KG1 (cell line): ENCODE measurements around the gene ANAPC5.

Experiments used
- DNase-seq: peaks from one replicate; lab custom pipeline; 2025; lab: John Stamatoyannopoulos, UW

ANAPC5 gene

DNA sequence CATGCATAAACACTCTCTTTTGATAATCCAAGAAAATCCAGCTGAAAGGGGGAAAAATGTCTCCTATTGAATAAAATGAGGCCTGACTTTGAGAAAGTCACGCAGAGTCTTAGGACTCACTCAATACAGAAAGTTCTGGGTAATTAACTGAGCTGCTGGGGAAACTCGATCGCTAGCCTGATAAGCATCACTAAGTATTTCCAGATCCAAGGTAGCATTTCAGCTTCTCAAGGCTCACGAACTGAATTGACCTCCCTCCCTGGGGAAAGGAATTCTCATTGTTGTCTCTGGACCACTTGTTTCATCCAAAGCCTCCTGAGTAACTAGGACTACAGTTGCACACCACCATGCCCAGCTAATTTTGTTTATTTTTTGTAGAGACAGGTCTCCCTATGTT lies 13.8 kb upstream of the ANAPC5 start:
- no peak for DNase-seq

- no peak for DNase-seq
Measured at GRCh38 chr12:121365416-121366062, 13.3 kb upstream of the ANAPC5 start.

GRCh38 chr12:121364683-121365121 lies 12.5 kb upstream of the ANAPC5 start:
- no peak for DNase-seq

DNA sequence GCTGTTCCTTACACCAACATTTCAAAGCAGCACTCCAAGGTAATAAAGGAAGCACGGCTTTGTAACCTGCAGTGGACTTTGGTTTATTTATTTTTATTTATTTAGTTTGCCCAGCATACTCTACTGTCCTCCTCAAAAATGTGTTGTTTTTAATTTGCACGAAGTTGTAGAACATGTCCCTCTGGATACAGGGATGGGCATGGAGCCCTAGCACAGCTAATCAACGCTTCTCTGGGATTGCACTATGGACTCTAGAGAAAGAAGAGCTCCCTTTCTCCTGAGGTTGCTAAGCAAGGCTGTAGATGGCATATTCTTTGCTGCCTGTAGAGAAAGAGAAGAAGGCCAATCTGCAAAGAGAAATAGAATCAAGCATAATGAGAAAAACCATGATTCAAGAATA lies 5.9 kb upstream of the ANAPC5 start:
- no peak for DNase-seq

GRCh38 chr12:121357331-121357730 lies 5.1 kb upstream of the ANAPC5 start:
- DNase-seq, result no peak

GRCh38 chr12:121356657-121357056 lies 4.4 kb upstream of the ANAPC5 start:
- DNase-seq, result no peak

DNA sequence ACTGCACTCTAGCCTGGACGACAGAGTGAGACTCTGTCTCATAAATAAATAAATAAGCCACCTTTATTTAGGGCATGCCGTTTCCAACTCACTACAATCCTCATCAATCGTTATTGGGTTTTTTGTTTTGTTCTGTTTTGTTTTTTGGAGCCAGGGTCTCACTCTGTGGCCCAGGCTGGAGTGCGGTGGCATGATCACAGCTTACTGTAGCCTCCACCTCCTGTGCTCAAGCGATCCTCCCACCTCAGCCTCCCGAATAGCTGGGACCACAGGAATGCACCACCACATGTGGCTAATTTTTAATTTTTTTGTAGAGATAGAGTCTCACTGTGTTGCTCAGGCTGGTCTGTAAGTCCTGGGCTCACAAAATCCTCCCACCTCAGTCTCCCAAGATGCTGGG lies 3.6 kb upstream of the ANAPC5 start:
- DNase-seq, result no peak

DNA sequence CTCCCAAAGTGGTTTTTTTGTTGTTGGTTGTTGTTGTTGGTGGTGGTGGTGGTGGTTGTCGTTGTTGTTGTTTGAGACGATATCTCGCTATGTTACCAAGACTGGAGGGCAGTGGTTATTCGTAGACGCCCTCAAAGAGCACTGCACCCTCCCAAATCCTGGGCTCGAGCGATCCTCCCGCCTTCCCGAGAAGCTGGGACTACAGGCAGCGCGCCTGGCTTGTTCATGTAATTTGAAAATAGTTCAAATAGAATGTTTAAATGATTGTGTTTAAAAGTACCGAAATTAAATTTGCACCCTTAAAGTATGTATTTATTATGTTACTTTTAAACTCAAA lies 439 bp upstream of the ANAPC5 start:
- DNase-seq, result no peak

DNA sequence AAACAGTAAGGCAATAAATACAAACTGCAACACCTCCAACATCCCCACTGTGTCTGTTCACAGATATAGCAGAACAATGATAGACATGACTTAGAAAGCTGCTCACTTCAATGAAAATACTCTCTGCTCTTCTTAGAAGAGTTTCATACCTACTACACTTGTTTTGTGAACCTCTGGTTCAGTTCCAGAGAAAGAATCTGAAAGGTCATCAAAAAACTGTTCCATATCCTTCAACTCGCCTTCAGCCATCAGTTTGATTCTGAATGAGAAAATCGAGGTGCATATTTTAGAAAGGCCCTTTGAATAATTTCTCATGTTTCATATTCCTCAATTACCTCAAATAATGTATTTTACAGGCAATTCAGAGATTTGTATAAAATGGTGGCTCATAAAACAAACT lies 5.5 kb downstream of the ANAPC5 start:
- DNase-seq, result no peak

DNA sequence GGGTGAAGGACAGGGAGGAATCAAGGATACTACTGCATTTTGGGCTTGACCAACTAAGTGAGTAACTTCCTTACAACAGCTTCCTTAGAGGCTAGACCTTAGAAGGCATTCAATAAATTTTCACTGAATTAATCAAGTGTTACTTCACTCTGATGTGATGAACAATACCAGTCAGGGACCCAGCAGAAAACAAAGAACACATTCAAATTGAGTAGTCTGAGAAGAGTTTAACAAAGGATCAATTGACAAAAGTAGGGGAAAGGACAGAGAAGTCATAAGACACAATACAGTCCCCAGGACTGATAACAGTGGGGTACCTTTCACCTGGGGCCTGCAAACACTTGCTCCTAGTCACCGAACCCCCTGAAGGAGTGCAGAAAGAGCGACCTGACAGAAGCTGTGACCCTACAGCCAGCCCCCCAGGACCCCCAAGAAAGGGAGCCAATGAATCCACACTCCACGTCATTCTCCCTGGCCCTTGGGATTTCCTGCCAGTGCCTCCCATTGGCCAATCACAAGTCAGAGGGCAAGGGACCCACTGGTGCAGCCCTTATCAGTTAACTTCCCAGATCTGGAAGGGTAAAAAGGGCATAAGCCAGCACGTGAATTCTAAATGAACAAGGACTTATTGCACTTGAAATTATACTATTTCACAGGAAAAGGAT lies 6.9 kb downstream of the ANAPC5 start:
- DNase-seq, result no peak

GRCh38 chr12:121344506-121344905 lies 7.7 kb downstream of the ANAPC5 start:
- DNase-seq, result no peak

DNA sequence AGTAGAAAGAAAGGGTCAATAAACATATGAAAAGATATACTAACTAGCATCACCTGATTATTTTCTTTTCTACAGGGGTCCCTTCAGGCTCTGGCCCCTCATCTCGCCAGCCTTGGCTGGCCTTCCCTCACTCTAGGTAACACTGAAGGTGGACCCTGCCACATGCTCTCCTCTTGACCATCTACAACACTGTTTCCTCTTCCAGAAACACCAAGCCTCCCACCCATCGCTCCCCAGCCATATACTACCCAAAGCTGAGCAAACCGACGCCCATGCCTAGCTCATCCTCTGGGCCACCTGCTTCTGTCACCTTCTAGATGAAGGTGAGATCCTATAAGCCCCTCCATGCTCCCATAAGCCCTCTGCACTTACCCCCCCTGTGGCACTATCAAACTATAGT lies 14.8 kb downstream of the ANAPC5 start:
- DNase-seq, result no peak

DNA sequence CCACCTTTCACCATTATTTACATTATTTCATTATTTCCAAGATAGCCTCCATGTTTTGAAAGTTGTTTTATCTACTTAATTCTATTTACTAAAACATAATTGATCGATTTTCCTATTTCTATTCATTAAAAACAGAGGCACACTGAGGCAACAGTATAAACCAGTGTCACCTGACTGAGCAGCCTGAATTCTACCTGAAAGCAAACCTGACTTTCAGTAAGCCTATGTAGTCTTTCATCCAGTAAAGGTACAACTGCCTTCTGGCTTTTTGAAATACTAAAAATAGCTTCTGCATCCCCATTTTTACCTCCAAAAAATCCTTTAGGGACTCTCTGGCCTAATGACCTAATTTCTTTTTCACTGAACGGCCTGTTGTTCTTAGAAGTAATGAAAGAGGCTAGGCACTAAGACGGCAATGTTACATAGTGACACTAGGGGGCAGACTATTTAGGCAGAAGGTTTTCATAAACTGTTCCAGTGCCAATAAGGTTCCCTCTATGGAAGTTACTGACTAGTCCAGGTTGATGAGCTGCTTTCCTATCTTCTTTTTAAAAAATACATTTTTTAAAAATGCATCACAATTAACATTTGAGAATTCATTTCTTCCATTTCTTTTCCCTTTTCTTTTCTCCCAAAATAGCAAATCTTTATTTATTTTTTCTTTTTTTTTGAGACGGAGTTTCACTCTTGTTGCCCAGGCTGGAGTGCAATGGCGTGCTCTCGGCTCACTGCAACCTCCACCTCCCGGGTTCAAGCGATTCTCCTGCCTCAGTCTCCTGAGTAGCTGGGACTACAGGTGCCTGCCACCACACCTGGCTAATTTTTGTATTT lies 17.5 kb downstream of the ANAPC5 start:
- DNase-seq, result peak; percentile 18

GRCh38 chr12:121333747-121334146 lies 18.5 kb downstream of the ANAPC5 start:
- no peak for DNase-seq

DNA sequence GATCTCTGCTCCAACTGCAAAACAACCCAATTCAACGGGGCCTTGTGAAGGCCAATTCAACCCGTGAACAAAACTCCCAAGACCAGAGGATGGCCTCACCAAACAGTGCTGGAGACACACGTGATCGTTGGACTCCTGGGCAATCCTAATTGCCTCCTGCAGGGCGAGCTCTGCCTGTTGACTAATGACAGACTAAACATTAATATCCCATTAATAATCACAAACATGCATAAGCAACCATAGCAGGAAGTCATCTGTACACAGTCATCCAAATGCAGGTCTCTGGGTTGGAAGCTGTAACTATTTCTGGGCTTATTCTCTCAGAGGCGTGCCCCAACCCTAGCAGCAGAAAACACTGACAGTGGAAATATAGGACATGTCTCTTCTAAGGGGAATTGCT lies 21.0 kb downstream of the ANAPC5 start:
- no peak for DNase-seq

GRCh38 chr12:121330692-121331091 lies 21.5 kb downstream of the ANAPC5 start:
- DNase-seq, result no peak

- DNase-seq, result no peak
Measured at GRCh38 chr12:121330195-121330594, 22.0 kb downstream of the ANAPC5 start.

- no peak for DNase-seq
Measured at GRCh38 chr12:121328620-121329019, 23.6 kb downstream of the ANAPC5 start.

DNA sequence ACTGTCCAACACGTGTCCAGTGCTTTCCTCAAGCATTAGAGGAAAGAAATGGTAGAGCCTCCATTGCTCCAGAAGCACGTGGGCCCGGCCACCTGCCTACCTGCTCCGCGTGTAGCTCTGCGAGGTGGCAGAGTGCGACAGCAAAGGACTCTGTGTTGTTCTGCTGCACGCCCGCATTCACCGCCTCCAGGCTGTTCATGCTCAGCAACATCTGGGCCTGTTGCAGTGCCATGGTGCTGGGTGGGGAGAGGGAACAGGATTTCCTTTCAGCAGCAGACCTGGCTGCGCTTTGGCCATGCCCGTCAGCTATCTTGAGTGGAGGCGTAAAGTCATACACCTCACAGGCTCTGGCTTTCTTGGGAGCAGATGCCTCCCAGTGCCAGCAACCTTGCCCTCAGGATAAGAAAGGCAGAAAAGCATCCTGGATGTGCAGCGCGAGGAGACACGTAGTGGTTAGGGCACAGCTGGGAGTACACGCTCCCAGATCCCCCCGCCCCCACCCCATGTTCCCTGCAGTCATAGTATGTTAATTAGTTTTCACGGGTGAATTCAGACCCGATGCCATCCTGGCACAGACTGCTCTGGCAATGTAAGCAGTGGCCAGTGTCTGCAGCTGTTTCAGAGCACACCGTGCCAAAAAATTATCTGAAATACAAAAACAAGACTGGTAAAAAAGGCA lies 25.1 kb downstream of the ANAPC5 start:
- no peak for DNase-seq

GRCh38 chr12:121325922-121326396 lies 26.3 kb downstream of the ANAPC5 start:
- DNase-seq, result no peak

DNA sequence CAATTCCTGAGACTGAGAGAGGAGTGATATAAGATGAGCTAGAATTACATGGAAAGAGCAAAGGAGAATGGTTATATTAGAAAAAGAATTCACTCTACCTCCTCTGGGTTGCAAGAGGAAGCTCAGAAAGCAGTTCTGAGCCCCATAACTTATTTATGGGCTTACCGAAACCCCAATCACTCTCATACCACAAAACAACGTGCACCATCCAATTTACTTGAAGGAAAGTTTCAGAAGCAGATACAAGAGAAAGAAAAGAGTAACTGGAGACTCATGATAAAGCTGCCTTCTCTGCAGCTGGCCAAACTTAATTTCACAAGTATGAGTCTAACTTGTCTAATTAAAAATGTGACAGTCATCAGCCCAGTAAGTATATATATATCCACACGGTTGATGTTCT lies 28.3 kb downstream of the ANAPC5 start:
- DNase-seq, result no peak

DNA sequence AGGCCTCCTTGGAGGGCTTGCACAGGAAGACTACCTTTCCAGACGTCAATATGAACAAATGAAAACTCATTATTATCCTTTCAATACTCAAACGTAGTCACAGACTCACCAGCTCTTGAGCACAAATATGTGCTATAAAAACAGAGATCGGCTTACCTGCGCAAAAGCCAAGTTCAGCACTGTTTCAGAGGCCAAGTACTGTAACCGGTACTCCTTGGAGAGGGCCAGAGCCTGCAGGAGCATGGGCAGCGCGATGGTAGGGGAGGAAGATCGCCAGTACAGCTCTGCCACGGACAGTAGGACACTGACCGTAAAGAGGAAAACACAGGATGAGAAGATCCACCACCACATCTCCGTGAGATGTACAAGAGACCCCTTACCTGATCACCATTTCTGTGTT lies 34.1 kb downstream of the ANAPC5 start:
- DNase-seq, result no peak

DNA sequence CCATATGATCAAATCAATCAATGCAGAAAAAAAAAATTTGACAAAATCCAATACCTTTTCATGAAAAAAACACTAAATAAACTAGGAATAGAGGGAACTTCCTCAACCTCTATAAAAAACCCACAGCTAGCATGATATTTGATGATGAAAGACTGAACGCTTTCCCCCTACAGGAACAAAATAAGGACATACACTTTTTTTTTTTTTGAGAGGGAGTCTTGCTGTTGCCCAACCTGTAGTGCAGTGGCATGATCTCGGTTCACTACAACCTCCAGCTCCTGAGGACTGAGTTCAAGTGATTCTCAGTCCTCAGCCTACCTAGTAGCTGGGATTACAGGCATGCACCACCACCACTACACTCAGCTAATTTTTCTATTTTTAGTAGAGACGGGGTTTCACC lies 37.8 kb downstream of the ANAPC5 start:
- no peak for DNase-seq
